HepG2 (cell line): Measurements from ENCODE around the gene GSTM2. TPM values are rescaled to one million over a fixed set of nuclear protein-coding genes. Genes with fewer than 3 reads are reported as not detected.

Experiments used
- GABPB1 ChIP-seq: IDR thresholded peaks from 2 replicates; pipeline ENCODE4 v1.6.1; 2016; ENCODE audit warnings: mild to moderate bottlenecking, missing genetic modification reagents, moderate library complexity, missing compliant biosample characterization
- GPBP1L1 ChIP-seq: sonication (generic); formaldehyde crosslinking; IDR thresholded peaks from 2 replicates; pipeline ENCODE4 v1.5.0; 2020; ENCODE audit warnings: mild to moderate bottlenecking, missing genetic modification reagents
- HNRNPK ChIP-seq: fragments of 200-400 bp; formaldehyde crosslinking; IDR thresholded peaks from 2 replicates; pipeline ENCODE4 v1.6.1; 2018; ENCODE audit warnings: low read length, low read depth, moderate library complexity, mild to moderate bottlenecking; ENCODE audit not compliant: poor library complexity, severe bottlenecking
- KAT7 ChIP-seq: IDR thresholded peaks from 2 replicates; pipeline ENCODE4 v1.6.1; 2018; ENCODE audit warnings: borderline replicate concordance, missing compliant biosample characterization
- PRDM4 ChIP-seq: sonication (generic); formaldehyde crosslinking; IDR thresholded peaks from 2 replicates; pipeline ENCODE4 v1.9.0; 2021; ENCODE audit warnings: missing genetic modification reagents, borderline replicate concordance
- THRA ChIP-seq: sonication (generic); formaldehyde crosslinking; IDR thresholded peaks from 2 replicates; pipeline ENCODE4 v1.4.0; 2020; ENCODE audit warnings: missing genetic modification reagents, borderline replicate concordance
- ZBTB2 ChIP-seq: sonication (generic); formaldehyde crosslinking; IDR thresholded peaks from 2 replicates; pipeline ENCODE4 v1.8.0; 2022; ENCODE audit warnings: low read depth, missing genetic modification reagents
- ZNF317 ChIP-seq: sonication (generic); formaldehyde crosslinking; IDR thresholded peaks from 2 replicates; pipeline ENCODE4 v1.5.0; 2020; ENCODE audit warnings: mild to moderate bottlenecking, missing genetic modification reagents
- ZNF558 ChIP-seq: sonication (generic); formaldehyde crosslinking; IDR thresholded peaks from 2 replicates; pipeline ENCODE4 v1.9.0; 2022; ENCODE audit warnings: mild to moderate bottlenecking, missing genetic modification reagents, borderline replicate concordance
- ZNF598 ChIP-seq: sonication (generic); formaldehyde crosslinking; IDR thresholded peaks from 2 replicates; pipeline ENCODE4 v1.5.1; 2020; ENCODE audit warnings: mild to moderate bottlenecking, missing genetic modification reagents, borderline replicate concordance
- ZNF615 ChIP-seq: sonication (generic); formaldehyde crosslinking; IDR thresholded peaks from 2 replicates; pipeline ENCODE4 v1.5.0; 2020; ENCODE audit warnings: mild to moderate bottlenecking, missing genetic modification reagents, borderline replicate concordance
- polyA plus RNA-seq, 8 experiments: library from polyadenylated mRNA; depleted of rRNA in 3 of 8; stranded (reverse) in 7 of 8; unstranded in 1 of 8; fragments of >200 nt; fragmentation: Illumina TruSeq in 4 of 8; extraction: Trizol in 4 of 8; gene quantifications; 2 replicates each; pipeline versions ENCODE4 v1.2.1 to v1.2.3, GENCODE V29; 2011 to 2016; ENCODE audit warnings: low read depth in 4 of 8, missing spikeins in 1 of 8, mixed read lengths in 1 of 8; ENCODE audit not compliant: insufficient read depth in 1 of 8
- total RNA-seq, 5 experiments: library from RNA; depleted of rRNA; stranded (reverse); fragments of >200 nt; fragmentation: Illumina TruSeq; extraction: Trizol; gene quantifications; 2 replicates each; pipeline ENCODE4 v1.2.3, GENCODE V29; 2016; ENCODE audit warnings: low read depth in 1 of 5
- TF ChIP-seq, protein P1 (sequence below): IDR thresholded peaks from 2 replicates; pipeline ENCODE4 v1.6.1; 2016; ENCODE audit warnings: low read depth, control low read depth
- TF ChIP-seq, protein P2 (sequence below): sonication (generic); formaldehyde crosslinking; conservative IDR thresholded peaks from 2 replicates; pipeline ENCODE4 v1.5.0; 2020; ENCODE audit warnings: missing genetic modification reagents
- TF ChIP-seq, protein P3 (sequence below): sonication (generic); formaldehyde crosslinking; IDR thresholded peaks from 2 replicates; pipeline ENCODE4 v1.5.0; 2020; ENCODE audit warnings: mild to moderate bottlenecking, missing genetic modification reagents, borderline replicate concordance

GSTM2 gene
- total and polyA plus RNA-seq, 2 of the 13 experiments (the other 11 are each of a cell fraction or from before 2014, with no cell fraction given) = 7.0 to 15.0 TPM

DNA sequence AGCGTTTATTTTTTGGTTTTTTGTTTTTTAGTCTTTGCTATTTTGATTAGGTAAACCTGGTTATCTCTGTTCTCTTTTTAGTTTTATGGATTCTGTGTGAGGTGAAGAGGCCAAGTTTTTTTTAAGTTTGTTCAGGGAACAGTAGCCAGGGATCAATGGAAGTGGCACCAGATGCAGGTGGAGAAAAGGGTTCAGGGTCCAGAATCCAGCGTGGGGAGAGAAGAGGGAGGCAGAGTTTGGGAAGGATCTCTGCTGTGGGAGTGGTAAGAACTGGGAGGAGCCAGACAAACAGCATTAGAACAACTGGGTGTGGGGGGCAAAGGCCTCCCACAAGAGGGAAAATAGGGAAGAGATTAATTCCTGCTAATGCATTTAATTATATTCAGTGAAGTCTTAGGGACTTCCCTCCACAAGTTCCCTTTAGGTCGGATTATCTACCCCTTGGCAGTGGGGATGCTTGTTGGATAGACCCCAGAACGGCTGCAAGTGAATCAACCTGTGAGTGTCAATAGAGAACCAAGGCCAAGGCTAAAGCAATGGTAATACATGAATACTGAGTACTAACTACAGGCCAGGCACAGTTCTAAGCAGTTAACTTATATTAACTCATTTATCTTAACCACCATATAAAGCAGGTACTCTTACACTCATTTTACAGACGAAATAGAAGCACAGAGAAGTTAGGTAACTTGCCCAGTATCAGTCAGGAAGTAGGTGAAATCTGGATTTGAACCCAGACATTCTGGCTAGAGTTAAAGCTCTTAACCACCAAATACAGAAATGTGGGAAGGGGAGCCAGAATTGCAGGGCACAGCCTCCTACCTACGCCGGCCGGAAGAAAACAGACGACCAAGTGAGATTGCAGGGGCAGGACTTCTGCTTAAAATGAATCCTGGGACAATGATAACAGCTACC lies 48.9 kb upstream of the GSTM2 start (continued):
- TF ChIP-seq PRDM4 (CRISPR knock-in tag) (no peak), ZNF317 (CRISPR knock-in tag) (peak; percentile 38; the same call in 1 of the 2 replicates), ZBTB2 (no peak), GABPB1 (CRISPR knock-in tag) (no peak; the same call in 1 of the 2 replicates), THRA (CRISPR knock-in tag) (peak; percentile 73; the same call in 1 of the 2 replicates), HNRNPK (no peak), KAT7 (CRISPR knock-in tag) (no peak), ZNF558 (CRISPR knock-in tag) (0 out of 2 replicates have a peak, but pooled peaks have one; percentile 59), GPBP1L1 (CRISPR knock-in tag) (no peak), ZNF615 (CRISPR knock-in tag) (no peak), ZNF598 (CRISPR knock-in tag) (no peak)
- TF ChIP-seq, protein P1, sequence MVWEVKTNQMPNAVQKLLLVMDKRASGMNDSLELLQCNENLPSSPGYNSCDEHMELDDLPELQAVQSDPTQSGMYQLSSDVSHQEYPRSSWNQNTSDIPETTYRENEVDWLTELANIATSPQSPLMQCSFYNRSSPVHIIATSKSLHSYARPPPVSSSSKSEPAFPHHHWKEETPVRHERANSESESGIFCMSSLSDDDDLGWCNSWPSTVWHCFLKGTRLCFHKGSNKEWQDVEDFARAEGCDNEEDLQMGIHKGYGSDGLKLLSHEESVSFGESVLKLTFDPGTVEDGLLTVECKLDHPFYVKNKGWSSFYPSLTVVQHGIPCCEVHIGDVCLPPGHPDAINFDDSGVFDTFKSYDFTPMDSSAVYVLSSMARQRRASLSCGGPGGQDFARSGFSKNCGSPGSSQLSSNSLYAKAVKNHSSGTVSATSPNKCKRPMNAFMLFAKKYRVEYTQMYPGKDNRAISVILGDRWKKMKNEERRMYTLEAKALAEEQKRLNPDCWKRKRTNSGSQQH (CRISPR knock-in tag) = no peak
- TF ChIP-seq, protein P2, sequence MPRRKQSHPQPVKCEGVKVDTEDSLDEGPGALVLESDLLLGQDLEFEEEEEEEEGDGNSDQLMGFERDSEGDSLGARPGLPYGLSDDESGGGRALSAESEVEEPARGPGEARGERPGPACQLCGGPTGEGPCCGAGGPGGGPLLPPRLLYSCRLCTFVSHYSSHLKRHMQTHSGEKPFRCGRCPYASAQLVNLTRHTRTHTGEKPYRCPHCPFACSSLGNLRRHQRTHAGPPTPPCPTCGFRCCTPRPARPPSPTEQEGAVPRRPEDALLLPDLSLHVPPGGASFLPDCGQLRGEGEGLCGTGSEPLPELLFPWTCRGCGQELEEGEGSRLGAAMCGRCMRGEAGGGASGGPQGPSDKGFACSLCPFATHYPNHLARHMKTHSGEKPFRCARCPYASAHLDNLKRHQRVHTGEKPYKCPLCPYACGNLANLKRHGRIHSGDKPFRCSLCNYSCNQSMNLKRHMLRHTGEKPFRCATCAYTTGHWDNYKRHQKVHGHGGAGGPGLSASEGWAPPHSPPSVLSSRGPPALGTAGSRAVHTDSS (CRISPR knock-in tag) = no peak
- TF ChIP-seq, protein P3, sequence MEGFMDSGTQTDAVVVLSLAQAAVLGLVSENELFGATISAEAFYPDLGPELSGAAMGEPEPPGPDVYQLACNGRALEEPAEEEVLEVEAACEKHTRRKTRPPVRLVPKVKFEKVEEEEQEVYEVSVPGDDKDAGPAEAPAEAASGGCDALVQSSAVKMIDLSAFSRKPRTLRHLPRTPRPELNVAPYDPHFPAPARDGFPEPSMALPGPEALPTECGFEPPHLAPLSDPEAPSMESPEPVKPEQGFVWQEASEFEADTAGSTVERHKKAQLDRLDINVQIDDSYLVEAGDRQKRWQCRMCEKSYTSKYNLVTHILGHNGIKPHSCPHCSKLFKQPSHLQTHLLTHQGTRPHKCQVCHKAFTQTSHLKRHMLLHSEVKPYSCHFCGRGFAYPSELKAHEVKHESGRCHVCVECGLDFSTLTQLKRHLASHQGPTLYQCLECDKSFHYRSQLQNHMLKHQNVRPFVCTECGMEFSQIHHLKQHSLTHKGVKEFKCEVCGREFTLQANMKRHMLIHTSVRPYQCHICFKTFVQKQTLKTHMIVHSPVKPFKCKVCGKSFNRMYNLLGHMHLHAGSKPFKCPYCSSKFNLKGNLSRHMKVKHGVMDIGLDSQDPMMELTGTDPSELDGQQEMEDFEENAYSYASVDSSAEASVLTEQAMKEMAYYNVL (CRISPR knock-in tag) = peak; percentile 46; the same call in 1 of the 2 replicates
